K562 (cell line): ENCODE measurements around the gene PLCB1. TPM values are rescaled to one million over a fixed set of nuclear protein-coding genes. Genes with fewer than 3 reads are reported as not detected.

Source experiments
- ATAC-seq: fragments of 200-7000 bp; cut with Tn5 transposase; 3 replicates; pipeline ENCODE4 v1.9.1; 2020; ENCODE audit warnings: moderate library complexity
- BruUV-seq: library from RNA; stranded (reverse); fragments of 400-500 nt; replicated peaks from 2 replicates; lab custom pipeline; 2021; lab: Mats Ljungman, UMichigan
- CTCF ChIA-PET: fragments of 300-600 bp; formaldehyde crosslinking; extraction: SDS; loops from one replicate; lab custom pipeline; 2021; ENCODE audit warnings: low intra/inter-chr PET ratio; lab: Yijun Ruan, JAX
- POLR2A ChIA-PET: fragments of 300-600, 350-650 bp; sonication (Branson Sonifier 250); formaldehyde crosslinking; extraction: SDS; loops from one replicate; lab custom pipeline; 2021; ENCODE audit warnings: antibody characterized with exemption, inconsistent platforms; lab: Yijun Ruan, JAX
- DNase-seq, 4 experiments: peaks; one replicate each; pipeline versions ENCODE4 v3.0.0 to v3.0.0-alpha.2; 2011 to 2018; ENCODE audit warnings: low spot score in 3 of 4, mixed read lengths in 3 of 4; ENCODE audit errors: extremely low read depth in 1 of 4
- FAIRE-seq: peaks from 2 replicates; lab custom pipeline; 2011; peaks lifted over from hg19 to GRCh38; lab: Jason Lieb, UNC
- H2AFZ ChIP-seq: 2 replicates; pipeline ENCODE4 v1.6.0; 2011; ENCODE audit warnings: low read depth, low read length, control low read depth, inconsistent platforms
- H3K27ac ChIP-seq: fragments of 200-600 bp; 3 replicates; pipeline ENCODE4 v1.8.0; 2011; ENCODE audit warnings: low read depth, mild to moderate bottlenecking, control low read depth, inconsistent platforms, low read length, moderate library complexity, mixed read lengths; ENCODE audit errors: extremely low read depth
- H3K27me3 ChIP-seq, 2 experiments: fragments of 300-600 bp in 1 of 2; 2 replicates in 1 of 2; 3 replicates in 1 of 2; pipeline versions ENCODE4 v1.6.0 to v1.8.0; 2011; ENCODE audit warnings: inconsistent platforms in 2 of 2, low read length in 2 of 2, mild to moderate bottlenecking in 1 of 2, mixed read lengths in 1 of 2, moderate library complexity in 1 of 2; ENCODE audit not compliant: control insufficient read depth in 2 of 2, insufficient read depth in 2 of 2
- H3K36me3 ChIP-seq: fragments of 300-600 bp; 3 replicates; pipeline ENCODE4 v1.8.0; 2011; ENCODE audit warnings: mild to moderate bottlenecking, low read length, inconsistent platforms; ENCODE audit not compliant: control insufficient read depth, insufficient read depth
- H3K4me1 ChIP-seq, 2 experiments: fragments of 200-600 bp in 1 of 2; replicated peaks in 1 of 2; 2 replicates in 1 of 2; 3 replicates in 1 of 2; pipeline versions ENCODE4 v1.5.1 to v1.8.0; 2011; ENCODE audit warnings: inconsistent platforms in 2 of 2, low read length in 2 of 2, mild to moderate bottlenecking in 1 of 2, mixed read lengths in 1 of 2, moderate library complexity in 1 of 2; ENCODE audit not compliant: control insufficient read depth in 2 of 2, insufficient read depth in 2 of 2
- H3K4me2 ChIP-seq: 2 replicates; pipeline ENCODE4 v1.6.1; 2011; ENCODE audit warnings: low read length, control low read depth, inconsistent platforms, mixed read lengths; ENCODE audit not compliant: insufficient read depth
- H3K4me3 ChIP-seq: fragments of 200-600 bp; sonication (generic), shearing (Covaris generic); 2 replicates; pipeline ENCODE4 v1.5.1; 2016; ENCODE audit warnings: control low read depth, inconsistent platforms
- H3K79me2 ChIP-seq: fragments of 200-600 bp; 3 replicates; pipeline ENCODE4 v1.8.0; 2011; ENCODE audit warnings: low read length, inconsistent platforms; ENCODE audit not compliant: control insufficient read depth, insufficient read depth
- H3K9ac ChIP-seq, 2 experiments: 2 replicates each; pipeline versions ENCODE4 v1.6.0 to v1.6.1; 2011; ENCODE audit warnings: low read depth in 2 of 2, low read length in 2 of 2, control low read depth in 1 of 2, inconsistent platforms in 1 of 2, mild to moderate bottlenecking in 1 of 2, mixed read lengths in 1 of 2; ENCODE audit not compliant: insufficient read depth in 1 of 2
- H3K9me1 ChIP-seq: one replicate; pipeline ENCODE4 v1.6.0; 2011; ENCODE audit warnings: inconsistent platforms, mild to moderate bottlenecking, low read length, moderate library complexity; ENCODE audit not compliant: control insufficient read depth, insufficient read depth
- H3K9me3 ChIP-seq: replicated peaks from 2 replicates; pipeline ENCODE4 v1.5.1; 2011; ENCODE audit warnings: low read depth, low read length, inconsistent platforms; ENCODE audit not compliant: control insufficient read depth, insufficient read depth
- H4K20me1 ChIP-seq: replicated peaks from 2 replicates; pipeline ENCODE4 v1.6.1; 2011; ENCODE audit warnings: low read length, inconsistent platforms, mixed read lengths; ENCODE audit not compliant: control insufficient read depth, insufficient read depth
- CBFA2T2 ChIP-seq: fragments of 450-650 bp; conservative IDR thresholded peaks from 2 replicates; pipeline ENCODE4 v1.6.1; 2017; ENCODE audit warnings: mild to moderate bottlenecking
- CBFA2T3 ChIP-seq: fragments of 450-650 bp; IDR thresholded peaks from 2 replicates; pipeline ENCODE4 v1.6.1; 2017
- CREBBP ChIP-seq: IDR thresholded peaks from one replicate; pipeline ENCODE4 v1.6.1; 2012; ENCODE audit warnings: low read depth, mild to moderate bottlenecking, control low read depth, inconsistent platforms, low read length
- CTCFL ChIP-seq: IDR thresholded peaks from 2 replicates; pipeline ENCODE4 v1.6.1; 2011; ENCODE audit warnings: borderline replicate concordance, low read depth, mild to moderate bottlenecking, moderate library complexity, low read length; ENCODE audit not compliant: insufficient read depth, poor library complexity, severe bottlenecking
- DNMT1 ChIP-seq: fragments of 450-650 bp; IDR thresholded peaks from 2 replicates; pipeline ENCODE4 v1.6.1; 2016; ENCODE audit warnings: antibody characterized with exemption, mild to moderate bottlenecking
- ERF ChIP-seq: fragments of 450-650 bp; formaldehyde crosslinking; IDR thresholded peaks from 2 replicates; pipeline ENCODE4 v1.4.0; 2020; ENCODE audit warnings: mild to moderate bottlenecking, mixed read lengths
- ETV6 ChIP-seq, 3 experiments: fragments of 150-350 bp in 1 of 3; sonication (generic) in 1 of 3; formaldehyde crosslinking in 1 of 3; IDR thresholded peaks; 2 replicates each; pipeline versions ENCODE4 v1.6.1 to v1.8.0; 2014 to 2022; ENCODE audit warnings: borderline replicate concordance in 2 of 3, low read depth in 2 of 3, antibody characterized with exemption in 1 of 3, low read length in 1 of 3, mild to moderate bottlenecking in 1 of 3, missing genetic modification reagents in 1 of 3
- HMGXB4 ChIP-seq: sonication (generic); formaldehyde crosslinking; IDR thresholded peaks from 2 replicates; pipeline ENCODE4 v1.8.1; 2023; ENCODE audit warnings: mild to moderate bottlenecking, missing genetic modification reagents
- NUFIP1 ChIP-seq: fragments of 450-650 bp; IDR thresholded peaks from 2 replicates; pipeline ENCODE4 v1.6.1; 2018; ENCODE audit not compliant: partially characterized antibody
- RBM34 ChIP-seq: fragments of 200-400 bp; formaldehyde crosslinking; IDR thresholded peaks from 2 replicates; pipeline ENCODE4 v1.6.1; 2018; ENCODE audit warnings: low read length, borderline replicate concordance; ENCODE audit not compliant: insufficient read depth
- SIX5 ChIP-seq, 2 experiments: IDR thresholded peaks; 2 replicates each; pipeline ENCODE4 v1.6.1; 2011; ENCODE audit warnings: low read length in 2 of 2, borderline replicate concordance in 1 of 2, low read depth in 1 of 2, mild to moderate bottlenecking in 1 of 2, moderate library complexity in 1 of 2; ENCODE audit not compliant: insufficient read depth in 1 of 2
- TFE3 ChIP-seq: fragments of 450-650 bp; formaldehyde crosslinking; IDR thresholded peaks from 2 replicates; pipeline ENCODE4 v1.4.0; 2020; ENCODE audit warnings: mild to moderate bottlenecking, mixed read lengths
- ZHX1 ChIP-seq: fragments of 150-350 bp; conservative IDR thresholded peaks from 2 replicates; pipeline ENCODE4 v1.6.1; 2014; ENCODE audit warnings: low read length
- WGBS: fragments of 100-300 bp; shearing (Covaris generic); methylation state at CpG from one replicate; pipeline ENCODE4 v1.1.6; 2016; ENCODE audit warnings: low coverage, mixed read lengths; ENCODE audit not compliant: insufficient coverage; ENCODE audit errors: missing lambda C conversion rate; 5-methylcytosine and 5-hydroxymethylcytosine counted together
- in situ Hi-C: fragments of 300-500 bp; cut with MboI; formaldehyde crosslinking; loops from 4 replicates; pipeline ENCODE4 v1.15.0; 2018; ENCODE audit warnings: inconsistent platforms, mixed read lengths
- intact Hi-C: fragments of 100-400 bp; cut with micrococcal nuclease; formaldehyde crosslinking; loops from 2 replicates; pipeline ENCODE4 v1.14.2; 2022
- polyA plus RNA-seq, 8 experiments: library from polyadenylated mRNA; depleted of rRNA in 4 of 8; stranded (reverse) in 5 of 8; unstranded in 3 of 8; fragments of >200 nt; fragmentation: Nextera tagmentation in 2 of 8; fragmentation: Illumina TruSeq in 1 of 8; extraction: Ambion mirVana in 2 of 8; extraction: Trizol in 1 of 8; gene quantifications; 2 replicates each; pipeline versions ENCODE4 v1.2.1 to v1.2.3, GENCODE V29; 2011 to 2014; ENCODE audit warnings: inconsistent platforms in 1 of 8, missing spikeins in 1 of 8
- total RNA-seq, 7 experiments: library from RNA; depleted of rRNA in 6 of 7; stranded (reverse); fragments of >200 nt in 6 of 7; fragmentation: Illumina TruSeq in 2 of 7; extraction: Trizol in 2 of 7; gene quantifications; 2 replicates each; pipeline versions ENCODE4 v1.2.1 to v1.2.3, GENCODE V29; 2011 to 2021; ENCODE audit warnings: low replicate concordance in 1 of 7

The PLCB1 gene
- total and polyA plus RNA-seq, 9 of the 15 experiments (the other 6 are each of a cell fraction or from before 2014, with no cell fraction given): 0.34 to 3.1 (median 1.3) TPM

- H3K36me3 ChIP-seq: no peaks in the 10 kb centered on the region
- BruUV-seq: no TSS peak
- in situ Hi-C loops: no loop called here
- H3K9ac ChIP-seq: no peak overlapping the region
- H3K4me3 ChIP-seq: no peak overlapping the region
- intact Hi-C loops: no loop called here
- no peaks in the 10 kb centered on the region for H3K79me2 ChIP-seq
- FAIRE-seq (no peak), ATAC-seq (no peak), DNase-seq (no peak)
- H3K27ac ChIP-seq: no peak overlapping the region
- H3K9me3 ChIP-seq: no peaks in the 10 kb centered on the region
- no peaks in the 10 kb centered on the region for H4K20me1 ChIP-seq
- POLR2A ChIA-PET: no interaction called here
- 6% methylated on average over 4 of the region's 4 CpGs for WGBS
- CTCF ChIA-PET: no interaction called here
- no peaks in the 10 kb centered on the region for H3K9me1 ChIP-seq
- no peaks in the 10 kb centered on the region for H3K4me1 ChIP-seq
- TF ChIP-seq TFE3 (CRISPR knock-in tag): no peak
- TF ChIP-seq CBFA2T3: no peak
- TF ChIP-seq CBFA2T2: no peak
- no peak for TF ChIP-seq CREBBP
- no peak for TF ChIP-seq HMGXB4 (CRISPR knock-in tag)
- TF ChIP-seq NUFIP1: no peak
- TF ChIP-seq ERF (CRISPR knock-in tag): no peak
- no peak for TF ChIP-seq ZHX1
- TF ChIP-seq RBM34: no peak
- no peak for TF ChIP-seq ETV6 (IDR thresholded peaks at IDR 0.05; ENCODE audit: borderline replicate concordance in 1 of 2, low read depth in 2 of 2, low read length in 1 of 2)
- no peak for TF ChIP-seq ETV6 (CRISPR knock-in tag; IDR thresholded peaks at IDR 0.05; ENCODE audit: borderline replicate concordance)
- no peak for TF ChIP-seq DNMT1
- TF ChIP-seq CTCFL: no peak
- TF ChIP-seq SIX5 (IDR thresholded peaks at IDR 0.05; ENCODE audit: borderline replicate concordance in 1 of 2, insufficient read depth in 1 of 2, low read depth in 1 of 2, low read length in 2 of 2): no peak
- no peaks in the 10 kb centered on the region for H3K27me3 ChIP-seq
- H3K4me2 ChIP-seq: no peak overlapping the region
- H2AFZ ChIP-seq: no peak overlapping the region
Measured at GRCh38 chr20:8474027-8474668, 342.1 kb downstream of the PLCB1 start.
